H9 (cell line): ENCODE measurements around the gene PBX4. TPM values are rescaled to one million over a fixed set of nuclear protein-coding genes. Genes with fewer than 3 reads are reported as not detected.

Experiments used
- DNase-seq: peaks from one replicate; pipeline ENCODE4 v3.0.0-alpha.2; 2017
- H2AFZ ChIP-seq: one replicate; pipeline ENCODE4 v1.6.1; 2013; ENCODE audit warnings: mild to moderate bottlenecking, low read length, control low read depth, moderate library complexity
- H2AK5ac ChIP-seq: 2 replicates; pipeline ENCODE4 v1.6.1; 2013; ENCODE audit warnings: low read length, control low read depth, mixed read lengths; ENCODE audit not compliant: insufficient read length
- H2BK120ac ChIP-seq: one replicate; pipeline ENCODE4 v1.6.1; 2013; ENCODE audit warnings: low read depth, mild to moderate bottlenecking, low read length, control low read depth, inconsistent platforms; ENCODE audit not compliant: poor library complexity, severe bottlenecking
- H2BK12ac ChIP-seq: 2 replicates; pipeline ENCODE4 v1.6.1; 2013; ENCODE audit warnings: low read length, control low read depth, mixed read lengths, low read depth; ENCODE audit not compliant: insufficient read length
- H2BK15ac ChIP-seq: 2 replicates; pipeline ENCODE4 v1.6.1; 2013; ENCODE audit warnings: low read depth, low read length, control low read depth
- H2BK20ac ChIP-seq: one replicate; pipeline ENCODE4 v1.6.1; 2013; ENCODE audit warnings: low read depth, mild to moderate bottlenecking, low read length, control low read depth, inconsistent platforms; ENCODE audit not compliant: poor library complexity, severe bottlenecking
- H2BK5ac ChIP-seq: 2 replicates; pipeline ENCODE4 v1.6.1; 2013; ENCODE audit warnings: low read length, control low read depth, mixed read lengths; ENCODE audit not compliant: insufficient read length
- H3K14ac ChIP-seq: 2 replicates; pipeline ENCODE4 v1.6.1; 2013; ENCODE audit warnings: low read length, control low read depth; ENCODE audit not compliant: insufficient read depth
- H3K18ac ChIP-seq: 2 replicates; pipeline ENCODE4 v1.6.1; 2013; ENCODE audit warnings: low read depth, mild to moderate bottlenecking, mixed read lengths, low read length, control low read depth; ENCODE audit not compliant: insufficient read length
- H3K23ac ChIP-seq: 2 replicates; pipeline ENCODE4 v1.6.1; 2013; ENCODE audit warnings: low read length, control low read depth, mixed read lengths, low read depth; ENCODE audit not compliant: insufficient read length
- H3K23me2 ChIP-seq: 2 replicates; pipeline ENCODE4 v1.6.1; 2013; ENCODE audit warnings: low read depth, mild to moderate bottlenecking, mixed read lengths, low read length, control low read depth; ENCODE audit not compliant: insufficient read length, poor library complexity, severe bottlenecking
- H3K27ac ChIP-seq: 2 replicates; pipeline ENCODE4 v1.5.1; 2013; ENCODE audit warnings: low read length, control low read depth, mixed read lengths, low read depth; ENCODE audit not compliant: insufficient read length
- H3K27me3 ChIP-seq: 2 replicates; pipeline ENCODE4 v1.6.1; 2013; ENCODE audit warnings: low read length, control low read depth, inconsistent platforms; ENCODE audit not compliant: insufficient read depth
- H3K4ac ChIP-seq: 2 replicates; pipeline ENCODE4 v1.6.1; 2013; ENCODE audit warnings: low read depth, mild to moderate bottlenecking, control low read depth, inconsistent platforms, low read length, moderate library complexity
- H3K4me1 ChIP-seq: 2 replicates; pipeline ENCODE4 v1.6.1; 2013; ENCODE audit warnings: low read length, control low read depth, inconsistent platforms; ENCODE audit not compliant: insufficient read depth
- H3K4me2 ChIP-seq: 2 replicates; pipeline ENCODE4 v1.6.1; 2013; ENCODE audit warnings: low read length, control low read depth, mixed read lengths; ENCODE audit not compliant: insufficient read length, insufficient read depth
- H3K56ac ChIP-seq: 2 replicates; pipeline ENCODE4 v1.6.1; 2013; ENCODE audit warnings: low read depth, mild to moderate bottlenecking, mixed read lengths, low read length, control low read depth; ENCODE audit not compliant: insufficient read length
- H3K79me1 ChIP-seq: 2 replicates; pipeline ENCODE4 v1.6.1; 2013; ENCODE audit warnings: low read depth, mild to moderate bottlenecking, moderate library complexity, low read length, control low read depth, inconsistent platforms; ENCODE audit not compliant: insufficient read depth, poor library complexity, severe bottlenecking
- H3K79me2 ChIP-seq: 2 replicates; pipeline ENCODE4 v1.6.1; 2013; ENCODE audit warnings: low read length, control low read depth, inconsistent platforms; ENCODE audit not compliant: insufficient read depth
- H3K9ac ChIP-seq: 2 replicates; pipeline ENCODE4 v1.6.1; 2013; ENCODE audit warnings: low read length, control low read depth, mixed read lengths; ENCODE audit not compliant: insufficient read length; ENCODE audit errors: extremely low read depth
- H3K9me3 ChIP-seq: one replicate; pipeline ENCODE4 v1.6.1; 2013; ENCODE audit warnings: low read depth, low read length, inconsistent platforms; ENCODE audit not compliant: control insufficient read depth
- H3T11ph ChIP-seq: one replicate; pipeline ENCODE4 v1.6.1; 2013; ENCODE audit warnings: mild to moderate bottlenecking, low read length, control low read depth, inconsistent platforms
- H4K20me1 ChIP-seq: one replicate; pipeline ENCODE4 v1.6.1; 2013; ENCODE audit not compliant: control insufficient read depth, insufficient read length, insufficient read depth
- H4K5ac ChIP-seq: 2 replicates; pipeline ENCODE4 v1.6.1; 2013; ENCODE audit warnings: low read depth, mild to moderate bottlenecking, mixed read lengths, low read length, control low read depth; ENCODE audit not compliant: insufficient read length
- H4K8ac ChIP-seq: replicated peaks from 2 replicates; pipeline ENCODE4 v1.6.1; 2013; ENCODE audit warnings: low read length, control low read depth, mixed read lengths, low read depth; ENCODE audit not compliant: insufficient read length
- H4K91ac ChIP-seq: 2 replicates; pipeline ENCODE4 v1.6.1; 2013; ENCODE audit warnings: low read depth, mild to moderate bottlenecking, moderate library complexity, mixed read lengths, low read length, control low read depth; ENCODE audit not compliant: insufficient read length
- H3K27ac Mint-ChIP-seq, 3 experiments: 2 replicates in 2 of 3; 3 replicates in 1 of 3; pipeline ENCODE4 v1.8.0; 2020 to 2021; ENCODE audit warnings: mixed read lengths in 3 of 3, mild to moderate bottlenecking in 1 of 3, moderate library complexity in 1 of 3
- H3K27me3 Mint-ChIP-seq: 2 replicates; pipeline ENCODE4 v1.8.0; 2021; ENCODE audit warnings: low read depth, mild to moderate bottlenecking, moderate library complexity, mixed read lengths
- H3K36me3 Mint-ChIP-seq, 3 experiments: 2 replicates in 2 of 3; 3 replicates in 1 of 3; pipeline ENCODE4 v1.8.0; 2020 to 2021; ENCODE audit warnings: low read depth in 3 of 3, mixed read lengths in 3 of 3; ENCODE audit not compliant: insufficient read depth in 1 of 3
- H3K4me1 Mint-ChIP-seq, 2 experiments: 2 replicates each; pipeline ENCODE4 v1.8.0; 2020; ENCODE audit warnings: mixed read lengths in 2 of 2
- H3K4me3 Mint-ChIP-seq, 2 experiments: 2 replicates in 1 of 2; 3 replicates in 1 of 2; pipeline ENCODE4 v1.8.0; 2020 to 2021; ENCODE audit warnings: mild to moderate bottlenecking in 2 of 2, mixed read lengths in 2 of 2, moderate library complexity in 1 of 2
- H3K9me3 Mint-ChIP-seq, 2 experiments: 2 replicates in 1 of 2; 3 replicates in 1 of 2; pipeline ENCODE4 v1.8.0; 2020; ENCODE audit warnings: mild to moderate bottlenecking in 2 of 2, mixed read lengths in 2 of 2, moderate library complexity in 1 of 2
- WGBS: extraction: QIAGEN DNeasy Blood & Tissue Kit; methylation state at CpG from one replicate; pipeline ENCODE4 v1.1.7; 2013; ENCODE audit warnings: missing lambda C conversion rate, low lambda C conversion rate, mixed read lengths; ENCODE audit not compliant: insufficient read length; ENCODE audit errors: extremely low coverage; 5-methylcytosine and 5-hydroxymethylcytosine counted together
- total RNA-seq: library from RNA; stranded (reverse); gene quantifications from 2 replicates; pipeline ENCODE4 v1.2.1, GENCODE V29; 2021
- TF ChIP-seq, protein P1 (sequence below): fragments of 200-600 bp; sonication (generic); conservative IDR thresholded peaks from 3 replicates; pipeline ENCODE4 v1.8.0; 2021; ENCODE audit warnings: antibody characterized with exemption, mild to moderate bottlenecking

The PBX4 gene
- total RNA-seq, 1 experiment from 2014 or later, result 3.3 TPM

DNA sequence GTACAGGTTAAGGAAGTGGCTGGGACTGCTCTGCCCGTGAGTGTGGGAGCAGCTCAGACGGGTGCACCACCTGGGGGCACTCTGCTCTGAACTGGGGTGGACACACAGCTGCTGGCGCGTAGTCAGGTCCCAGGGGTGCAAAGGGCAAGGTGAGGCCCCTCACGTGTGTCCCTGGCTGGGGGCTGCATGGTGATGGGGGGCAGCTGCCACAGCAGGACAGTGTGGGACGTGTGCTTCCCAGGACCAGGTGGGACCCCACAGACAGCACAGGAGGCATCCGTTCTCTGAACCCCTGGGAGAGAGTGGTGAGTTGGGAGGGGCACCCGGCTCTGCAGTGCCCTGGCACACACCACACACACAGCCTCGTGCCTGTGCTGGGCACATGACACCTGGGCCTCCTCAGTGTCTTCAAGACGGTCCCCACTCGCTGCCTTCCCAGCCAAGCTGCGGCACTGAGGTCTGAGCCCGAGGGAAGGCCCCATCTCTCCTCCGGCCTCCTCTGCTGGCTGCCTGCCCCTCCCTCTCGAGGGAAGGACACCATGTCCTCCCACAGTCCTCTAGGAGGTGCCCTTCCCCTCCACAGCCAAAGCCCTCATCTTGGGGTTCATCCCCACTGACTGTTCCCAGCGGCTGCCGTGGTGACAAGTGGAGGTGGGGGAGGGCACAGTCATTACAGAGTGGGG is 55.7 kb downstream of the PBX4 start:
- Histone ChIP-seq H2AFZ (no peak overlapping the region), H3K79me1 (no peaks in the 10 kb centered on the region), H3K4me2 (no peak overlapping the region), H2BK20ac (no peak overlapping the region), H3K4ac (no peak overlapping the region), H4K5ac (no peak overlapping the region), H4K91ac (no peak overlapping the region), H2AK5ac (no peak overlapping the region), H3K23ac (no peak overlapping the region), H3K4me1 (no peaks in the 10 kb centered on the region; the same call in 1 of the 2 replicates), H3K9ac (no peak overlapping the region), H3K27ac (no peak overlapping the region), H2BK12ac (no peak overlapping the region), H3K9me3 (no peaks in the 10 kb centered on the region), H4K20me1 (no peaks in the 10 kb centered on the region), H2BK5ac (no peak overlapping the region), H3K27me3 (no peaks in the 10 kb centered on the region), H4K8ac (no peak overlapping the region), H3K23me2 (no peaks in the 10 kb centered on the region), H3T11ph (no peak overlapping the region), H3K56ac (no peak overlapping the region), H2BK15ac (no peak overlapping the region), H3K79me2 (no peaks in the 10 kb centered on the region), H3K14ac (no peak overlapping the region; the same call in 1 of the 2 replicates), H3K18ac (no peak overlapping the region), H2BK120ac (no peak overlapping the region)
- no peaks in the 10 kb centered on the region for H3K27me3 Mint-ChIP-seq
- TF ChIP-seq, protein P1, sequence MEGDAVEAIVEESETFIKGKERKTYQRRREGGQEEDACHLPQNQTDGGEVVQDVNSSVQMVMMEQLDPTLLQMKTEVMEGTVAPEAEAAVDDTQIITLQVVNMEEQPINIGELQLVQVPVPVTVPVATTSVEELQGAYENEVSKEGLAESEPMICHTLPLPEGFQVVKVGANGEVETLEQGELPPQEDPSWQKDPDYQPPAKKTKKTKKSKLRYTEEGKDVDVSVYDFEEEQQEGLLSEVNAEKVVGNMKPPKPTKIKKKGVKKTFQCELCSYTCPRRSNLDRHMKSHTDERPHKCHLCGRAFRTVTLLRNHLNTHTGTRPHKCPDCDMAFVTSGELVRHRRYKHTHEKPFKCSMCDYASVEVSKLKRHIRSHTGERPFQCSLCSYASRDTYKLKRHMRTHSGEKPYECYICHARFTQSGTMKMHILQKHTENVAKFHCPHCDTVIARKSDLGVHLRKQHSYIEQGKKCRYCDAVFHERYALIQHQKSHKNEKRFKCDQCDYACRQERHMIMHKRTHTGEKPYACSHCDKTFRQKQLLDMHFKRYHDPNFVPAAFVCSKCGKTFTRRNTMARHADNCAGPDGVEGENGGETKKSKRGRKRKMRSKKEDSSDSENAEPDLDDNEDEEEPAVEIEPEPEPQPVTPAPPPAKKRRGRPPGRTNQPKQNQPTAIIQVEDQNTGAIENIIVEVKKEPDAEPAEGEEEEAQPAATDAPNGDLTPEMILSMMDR, result peak; percentile 47
- no peak for DNase-seq
- no peak overlapping the region for H3K27ac Mint-ChIP-seq
- peaks cover 5 to 9% of the 10 kb centered on the region in 2 experiments for H3K4me1 Mint-ChIP-seq
- peaks cover 2 to 8% (median 8%) of the 10 kb centered on the region in 3 experiments for H3K36me3 Mint-ChIP-seq
- no peaks in the 10 kb centered on the region for H3K9me3 Mint-ChIP-seq
- WGBS, result no CpG with 5 or more reads among the region's 17 CpGs
- no peak overlapping the region for H3K4me3 Mint-ChIP-seq
